ENCODE measurements around the gene RAPGEFL1. TPM values are rescaled to one million over a fixed set of nuclear protein-coding genes. Genes with fewer than 3 reads are reported as not detected.
"Not testable (repeated sequence)": the region's sequence is repeated elsewhere in the genome, so short reads cannot be mapped to it uniquely, and the experiment has no call there.

Gene RAPGEFL1
- total and polyA plus RNA-seq, 10 of the 15 experiments (the other 5 are each of a cell fraction or from before 2014, with no cell fraction given): 0.13 to 3.2 (median 1.5) TPM

GRCh38 chr17:40230670-40231069 is 53.4 kb downstream of the RAPGEFL1 start (continued):
- no peak for TF ChIP-seq USF1 (IDR thresholded peaks at IDR 0.05; ENCODE audit: borderline replicate concordance, extremely low read length, insufficient read depth, low read depth, low read length)
- no peak for TF ChIP-seq FOS (IDR thresholded peaks at IDR 0.05; ENCODE audit: borderline replicate concordance, extremely low read depth, insufficient read length)
- no peak for TF ChIP-seq ZBTB33 (IDR thresholded peaks at IDR 0.05)

GRCh38 chr17:40231928-40232327 is 54.7 kb downstream of the RAPGEFL1 start:
- CTCF ChIA-PET: interaction anchor here (0.8 to 1.7 kb wide), 2 partner anchors 11 to 13 kb away, joined by 3 read pairs; partner anchors contain the start of gene WIPF2
- in situ Hi-C loops (cut with MboI); FAIRE-seq: not testable (repeated sequence)

More at GRCh38 chr17:40231928-40232327, 54.7 kb downstream of the RAPGEFL1 start:
- intact Hi-C loops (cut with micrococcal nuclease; ENCODE audit: unreplicated experiment); DNase-seq (ENCODE audit: low read depth, low spot score); H3K9me3 ChIP-seq (replicated peaks; ENCODE audit: control insufficient read depth, insufficient read depth, low read length); BruUV-seq (replicated peaks); H3K36me3 ChIP-seq (ENCODE audit: control insufficient read depth in 2 of 2, insufficient read depth in 2 of 2, low read length in 1 of 2); H3K4me1 ChIP-seq (ENCODE audit: control insufficient read depth, insufficient read depth, low read length); H3K4me3 ChIP-seq; H3K9ac ChIP-seq (ENCODE audit: control insufficient read depth, insufficient read depth, low read length); H3K27me3 ChIP-seq (replicated peaks in 1 of 2; ENCODE audit: control insufficient read depth in 2 of 2, insufficient read depth in 2 of 2, low read length in 1 of 2); H3K79me2 ChIP-seq (ENCODE audit: control insufficient read depth, insufficient read depth, low read length); RAD21 ChIA-PET (ENCODE audit: unreplicated experiment); H3K27ac ChIP-seq (ENCODE audit: control insufficient read depth, insufficient read depth); H3K4me2 ChIP-seq (ENCODE audit: control insufficient read depth, insufficient read depth); H2AFZ ChIP-seq (ENCODE audit: control insufficient read depth, low read depth, low read length); ATAC-seq; H4K20me1 ChIP-seq (ENCODE audit: control insufficient read depth, insufficient read depth): not testable (repeated sequence)
- ChIA-PET POLR2A (interaction anchor here (0.7 kb wide), 1 partner anchor 34 kb away, joined by 5 read pairs; no protein-coding TSS in a partner anchor), SMC1A (ENCODE audit: uncharacterized antibody, unreplicated experiment) (interaction anchor here (1.4 kb wide), 2 partner anchors 13 to 119 kb away, joined by 3 to 5 read pairs; partner anchors contain the start of gene WIPF2)
- 89% methylated on average over 3 of the region's 4 CpGs for WGBS (ENCODE audit: insufficient coverage, insufficient replicate concordance, low lambda C conversion rate, missing lambda C conversion rate)
